Uterus (tissue), 2 donors: ENCODE results near the gene ENO4.

ENCODE experiments used
- POLR2A ChIP-seq, 2 donors: fragments of 450-650 bp; IDR thresholded peaks; one replicate each; pipeline ENCODE4 v1.6.1; 2016; ENCODE audit warnings: antibody characterized with exemption in 2 of 2, mild to moderate bottlenecking in 1 of 2, moderate library complexity in 1 of 2
- TF ChIP-seq, protein P1 (sequence below), 4 experiments: fragments of 200-600 bp in 2 of 4; fragments of 450-650 bp in 2 of 4; sonication (generic) in 2 of 4; IDR thresholded peaks; one replicate each; pipeline ENCODE4 v1.5.1; 2016 to 2019; ENCODE audit warnings: antibody characterized with exemption in 4 of 4, mild to moderate bottlenecking in 2 of 4, moderate library complexity in 1 of 4

DNA sequence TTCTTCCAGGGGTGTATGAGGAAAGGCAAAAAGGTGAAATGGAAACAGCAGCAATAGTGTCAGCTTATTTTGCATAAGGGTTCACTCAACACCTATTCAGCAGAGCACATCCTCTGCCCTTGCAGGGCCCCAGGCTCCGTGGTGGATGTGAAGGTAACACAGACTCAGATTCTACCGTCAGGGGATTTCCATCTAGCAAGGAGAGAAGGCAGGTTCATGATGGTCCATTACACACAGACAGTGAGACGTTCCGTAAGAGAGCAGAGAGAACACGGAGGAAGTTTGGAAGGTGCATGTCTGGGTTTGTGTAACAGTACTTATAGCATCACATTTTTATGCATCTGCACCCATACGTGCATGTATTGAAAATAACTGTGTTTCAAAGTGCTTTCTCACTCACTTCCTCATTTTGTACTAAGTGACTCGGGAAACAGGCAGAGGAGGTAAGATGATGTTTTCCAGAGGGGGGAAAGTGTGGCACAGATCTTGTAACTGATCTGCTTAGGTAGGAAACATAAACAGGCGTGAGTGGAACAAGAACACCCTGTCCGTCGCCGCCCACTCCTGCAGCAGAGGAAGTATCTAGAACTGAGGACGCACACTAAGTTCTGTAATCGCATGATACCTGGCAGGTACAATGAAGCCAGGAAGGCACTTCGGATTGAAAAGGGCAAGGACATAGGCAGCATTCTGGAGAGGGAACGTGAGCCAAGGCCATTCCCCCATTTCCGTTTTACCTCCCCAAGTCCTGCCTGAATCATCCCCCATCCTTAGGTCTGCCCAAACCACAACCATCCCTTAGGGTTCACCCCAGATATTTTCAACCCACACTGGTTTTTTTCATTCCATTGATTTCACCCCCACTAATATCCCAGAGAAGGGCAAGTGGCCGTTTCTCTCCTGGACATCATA is 1.0 kb upstream of the ENO4 start:
- TF ChIP-seq, protein P1, sequence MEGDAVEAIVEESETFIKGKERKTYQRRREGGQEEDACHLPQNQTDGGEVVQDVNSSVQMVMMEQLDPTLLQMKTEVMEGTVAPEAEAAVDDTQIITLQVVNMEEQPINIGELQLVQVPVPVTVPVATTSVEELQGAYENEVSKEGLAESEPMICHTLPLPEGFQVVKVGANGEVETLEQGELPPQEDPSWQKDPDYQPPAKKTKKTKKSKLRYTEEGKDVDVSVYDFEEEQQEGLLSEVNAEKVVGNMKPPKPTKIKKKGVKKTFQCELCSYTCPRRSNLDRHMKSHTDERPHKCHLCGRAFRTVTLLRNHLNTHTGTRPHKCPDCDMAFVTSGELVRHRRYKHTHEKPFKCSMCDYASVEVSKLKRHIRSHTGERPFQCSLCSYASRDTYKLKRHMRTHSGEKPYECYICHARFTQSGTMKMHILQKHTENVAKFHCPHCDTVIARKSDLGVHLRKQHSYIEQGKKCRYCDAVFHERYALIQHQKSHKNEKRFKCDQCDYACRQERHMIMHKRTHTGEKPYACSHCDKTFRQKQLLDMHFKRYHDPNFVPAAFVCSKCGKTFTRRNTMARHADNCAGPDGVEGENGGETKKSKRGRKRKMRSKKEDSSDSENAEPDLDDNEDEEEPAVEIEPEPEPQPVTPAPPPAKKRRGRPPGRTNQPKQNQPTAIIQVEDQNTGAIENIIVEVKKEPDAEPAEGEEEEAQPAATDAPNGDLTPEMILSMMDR (IDR thresholded peaks at IDR 0.05), result no peak
- TF ChIP-seq POLR2A (IDR thresholded peaks at IDR 0.05), result no peak
